Activated naive CD4-positive, alpha-beta T cell treated with anti-CD3 and anti-CD28 coated beads, Interleukin-2, amount 10 ng/mL, durations not matched to agents 7 days and 5 days (primary cell): ENCODE results near the gene PSMA1.
"Not testable (repeated sequence)": the region's sequence is repeated elsewhere in the genome, so short reads cannot be mapped to it uniquely, and the experiment has no call there.

Experiments used
- CTCF ChIA-PET: fragments of 350-600 bp; sonication (Branson Sonifier 250); formaldehyde crosslinking; loops from one replicate; lab custom pipeline; 2021; ENCODE audit warnings: antibody characterized with exemption; lab: Charles Lee
- DNase-seq: peaks from one replicate; pipeline ENCODE4 v3.0.0-alpha.2; 2020
- H3K27ac Mint-ChIP-seq: one replicate; pipeline ENCODE4 v1.8.0; 2021; ENCODE audit warnings: mild to moderate bottlenecking, moderate library complexity, mixed read lengths
- H3K27me3 Mint-ChIP-seq: one replicate; pipeline ENCODE4 v1.8.0; 2021; ENCODE audit warnings: mild to moderate bottlenecking, mixed read lengths
- H3K36me3 Mint-ChIP-seq: one replicate; pipeline ENCODE4 v1.8.0; 2021; ENCODE audit warnings: mixed read lengths
- H3K4me1 Mint-ChIP-seq: one replicate; pipeline ENCODE4 v1.8.0; 2021; ENCODE audit warnings: mixed read lengths
- H3K4me3 Mint-ChIP-seq: one replicate; pipeline ENCODE4 v1.8.0; 2021; ENCODE audit warnings: mild to moderate bottlenecking, moderate library complexity, mixed read lengths
- H3K9me3 Mint-ChIP-seq: one replicate; pipeline ENCODE4 v1.8.0; 2021; ENCODE audit warnings: mixed read lengths

Gene PSMA1

GRCh38 chr11:14519917-14520746, at the start of gene PSMA1:
PSMA1 (minus strand) TSS chr11:14520386; CDS start chr11:14520299, 87 bp downstream.
- no peaks in the 10 kb centered on the region for H3K27me3 Mint-ChIP-seq
- H3K27ac Mint-ChIP-seq = peak within 1 kb of the TSS; percentile 98
- peak; percentile 96 for DNase-seq
- peak within 1 kb of the TSS; percentile 93 for H3K4me3 Mint-ChIP-seq
- H3K4me1 Mint-ChIP-seq = peaks cover 32% of the 10 kb centered on the region
- peaks cover 32% of the 10 kb centered on the region for H3K36me3 Mint-ChIP-seq
- H3K9me3 Mint-ChIP-seq = no peaks in the 10 kb centered on the region
- CTCF ChIA-PET = interaction anchor here (1.1 to 1.6 kb wide), 4 partner anchors 13 to 388 kb away, joined by 3 to 8 read pairs (median 4); no protein-coding TSS in a partner anchor

- Mint-ChIP-seq H3K9me3 (peaks cover 73% of the 10 kb centered on the region), H3K4me1 (peaks cover 68% of the 10 kb centered on the region), H3K27ac (peak overlapping the region; percentile 78), H3K4me3 (peak overlapping the region; percentile 2), H3K36me3 (peaks cover 96% of the 10 kb centered on the region)
- CTCF ChIA-PET, H3K27me3 Mint-ChIP-seq: not testable (repeated sequence)
- DNase-seq = peak; percentile 68
Measured at GRCh38 chr11:14569516-14569915, 49.3 kb upstream of the PSMA1 start.

GRCh38 chr11:14567064-14567651, 47.0 kb upstream of the PSMA1 start:
- DNase-seq = no peak
- H3K36me3 Mint-ChIP-seq = peaks cover 86% of the 10 kb centered on the region
- peak overlapping the region; percentile 62 for H3K27ac Mint-ChIP-seq
- no peaks in the 10 kb centered on the region for H3K27me3 Mint-ChIP-seq
- CTCF ChIA-PET = interaction anchor here (1.6 kb wide), 1 partner anchor 12 kb away, joined by 5 read pairs; no protein-coding TSS in a partner anchor
- H3K9me3 Mint-ChIP-seq = peaks cover 51% of the 10 kb centered on the region
- peaks cover 65% of the 10 kb centered on the region for H3K4me1 Mint-ChIP-seq
- H3K4me3 Mint-ChIP-seq = no peak overlapping the region

- no peak for DNase-seq
- peaks cover 67% of the 10 kb centered on the region for H3K4me1 Mint-ChIP-seq
- H3K4me3 Mint-ChIP-seq = no peak overlapping the region
- peaks cover 45% of the 10 kb centered on the region for H3K9me3 Mint-ChIP-seq
- peaks cover 84% of the 10 kb centered on the region for H3K36me3 Mint-ChIP-seq
- CTCF ChIA-PET = interaction anchor here (1.0 to 1.6 kb wide), 2 partner anchors 12 to 15 kb away, joined by 3 to 5 read pairs; no protein-coding TSS in a partner anchor
- H3K27me3 Mint-ChIP-seq = no peaks in the 10 kb centered on the region
- H3K27ac Mint-ChIP-seq = peak overlapping the region; percentile 24
Measured at GRCh38 chr11:14566331-14567063, 46.3 kb upstream of the PSMA1 start.

- Mint-ChIP-seq H3K27ac (no peak overlapping the region), H3K4me3 (no peak overlapping the region), H3K27me3 (no peaks in the 10 kb centered on the region), H3K4me1 (peaks cover 69% of the 10 kb centered on the region), H3K9me3 (peaks cover 40% of the 10 kb centered on the region), H3K36me3 (peaks cover 80% of the 10 kb centered on the region)
- DNase-seq = no peak
- CTCF ChIA-PET = interaction anchor here (1.0 to 1.6 kb wide), 2 partner anchors 13 to 16 kb away, joined by 3 to 5 read pairs; no protein-coding TSS in a partner anchor
Measured at GRCh38 chr11:14565845-14566244, 45.7 kb upstream of the PSMA1 start.

GRCh38 chr11:14555818-14556217, 35.6 kb upstream of the PSMA1 start:
- Mint-ChIP-seq H3K27ac (peak overlapping the region; percentile 92), H3K27me3 (no peaks in the 10 kb centered on the region), H3K4me1 (peaks cover 52% of the 10 kb centered on the region), H3K36me3 (peaks cover 71% of the 10 kb centered on the region), H3K9me3 (peaks cover 15% of the 10 kb centered on the region), H3K4me3 (peak overlapping the region; percentile 41)
- DNase-seq = no peak
- CTCF ChIA-PET = interaction anchor here (1.6 to 2.1 kb wide), 2 partner anchors 17 to 23 kb away, joined by 4 to 8 read pairs; no protein-coding TSS in a partner anchor

GRCh38 chr11:14554959-14555358, 34.8 kb upstream of the PSMA1 start:
- Mint-ChIP-seq H3K4me1 (peaks cover 47% of the 10 kb centered on the region), H3K4me3 (no peak overlapping the region), H3K9me3 (peaks cover 15% of the 10 kb centered on the region), H3K36me3 (peaks cover 70% of the 10 kb centered on the region), H3K27me3 (no peaks in the 10 kb centered on the region), H3K27ac (peak overlapping the region; percentile 92)
- peak; percentile 41 for DNase-seq
- CTCF ChIA-PET = interaction anchor here (1.0 to 2.1 kb wide), 3 partner anchors 9 to 24 kb away, joined by 4 to 8 read pairs (median 5); no protein-coding TSS in a partner anchor

- CTCF ChIA-PET = no interaction called here
- Mint-ChIP-seq H3K27ac (no peak overlapping the region), H3K36me3 (peaks cover 66% of the 10 kb centered on the region), H3K27me3 (no peaks in the 10 kb centered on the region), H3K4me3 (no peak overlapping the region), H3K4me1 (peaks cover 43% of the 10 kb centered on the region), H3K9me3 (no peaks in the 10 kb centered on the region)
- no peak for DNase-seq
Measured at GRCh38 chr11:14552089-14552488, 31.9 kb upstream of the PSMA1 start.

GRCh38 chr11:14551380-14551779, 31.2 kb upstream of the PSMA1 start:
- no peak overlapping the region for H3K4me3 Mint-ChIP-seq

GRCh38 chr11:14549891-14550290, 29.7 kb upstream of the PSMA1 start:
- no peak overlapping the region for H3K27ac Mint-ChIP-seq
- CTCF ChIA-PET = no interaction called here
- DNase-seq = no peak
- peaks cover 3% of the 10 kb centered on the region for H3K9me3 Mint-ChIP-seq
- peaks cover 66% of the 10 kb centered on the region for H3K36me3 Mint-ChIP-seq
- H3K4me1 Mint-ChIP-seq = peaks cover 39% of the 10 kb centered on the region
- H3K4me3 Mint-ChIP-seq = no peak overlapping the region
- no peaks in the 10 kb centered on the region for H3K27me3 Mint-ChIP-seq

More at GRCh38 chr11:14551380-14551779, 31.2 kb upstream of the PSMA1 start:
- CTCF ChIA-PET = no interaction called here
- H3K4me1 Mint-ChIP-seq = peaks cover 41% of the 10 kb centered on the region
- peaks cover 64% of the 10 kb centered on the region for H3K36me3 Mint-ChIP-seq
- DNase-seq = no peak
- no peaks in the 10 kb centered on the region for H3K27me3 Mint-ChIP-seq
- no peaks in the 10 kb centered on the region for H3K9me3 Mint-ChIP-seq
- H3K27ac Mint-ChIP-seq = no peak overlapping the region

GRCh38 chr11:14547440-14547839, 27.3 kb upstream of the PSMA1 start:
- no peak overlapping the region for H3K4me3 Mint-ChIP-seq
- peaks cover 33% of the 10 kb centered on the region for H3K4me1 Mint-ChIP-seq
- H3K27ac Mint-ChIP-seq = no peak overlapping the region
- no peaks in the 10 kb centered on the region for H3K27me3 Mint-ChIP-seq
- H3K9me3 Mint-ChIP-seq = peaks cover 6% of the 10 kb centered on the region
- peaks cover 59% of the 10 kb centered on the region for H3K36me3 Mint-ChIP-seq
- CTCF ChIA-PET = interaction anchor here (1.5 to 2.1 kb wide), 2 partner anchors 8 to 31 kb away, joined by 3 to 5 read pairs; no protein-coding TSS in a partner anchor
- DNase-seq = no peak

GRCh38 chr11:14546672-14547071, 26.5 kb upstream of the PSMA1 start:
- no peak for DNase-seq
- Mint-ChIP-seq H3K36me3 (peaks cover 57% of the 10 kb centered on the region), H3K27ac (no peak overlapping the region), H3K4me1 (peaks cover 34% of the 10 kb centered on the region), H3K4me3 (no peak overlapping the region), H3K27me3 (no peaks in the 10 kb centered on the region), H3K9me3 (peaks cover 7% of the 10 kb centered on the region)
- CTCF ChIA-PET = interaction anchor here (0.6 to 2.1 kb wide), 3 partner anchors 8 to 98 kb away, joined by 3 to 5 read pairs (median 3); no protein-coding TSS in a partner anchor

GRCh38 chr11:14544611-14545010, 24.4 kb upstream of the PSMA1 start:
- Mint-ChIP-seq H3K27me3 (no peaks in the 10 kb centered on the region), H3K36me3 (peaks cover 57% of the 10 kb centered on the region), H3K4me1 (peaks cover 54% of the 10 kb centered on the region), H3K9me3 (peaks cover 7% of the 10 kb centered on the region), H3K4me3 (no peak overlapping the region), H3K27ac (peak overlapping the region; percentile 76)
- no peak for DNase-seq
- CTCF ChIA-PET = interaction anchor here (2.3 to 2.8 kb wide), 2 partner anchors 34 to 362 kb away, joined by 8 to 10 read pairs; no protein-coding TSS in a partner anchor
